Lower leg skin (tissue), 3 donors: ENCODE results near the gene SKIC2.

Experiments used
- CTCF ChIP-seq, 3 donors: fragments of 450-650 bp; IDR thresholded peaks; one replicate each; pipeline ENCODE4 v1.5.1; 2016; ENCODE audit warnings: antibody characterized with exemption in 3 of 3, mild to moderate bottlenecking in 3 of 3, moderate library complexity in 2 of 3
- POLR2A ChIP-seq, 2 donors: fragments of 450-650 bp; IDR thresholded peaks; one replicate each; pipeline ENCODE4 v1.6.1; 2016 to 2017; ENCODE audit warnings: antibody characterized with exemption in 2 of 2, mild to moderate bottlenecking in 1 of 2, moderate library complexity in 1 of 2

DNA sequence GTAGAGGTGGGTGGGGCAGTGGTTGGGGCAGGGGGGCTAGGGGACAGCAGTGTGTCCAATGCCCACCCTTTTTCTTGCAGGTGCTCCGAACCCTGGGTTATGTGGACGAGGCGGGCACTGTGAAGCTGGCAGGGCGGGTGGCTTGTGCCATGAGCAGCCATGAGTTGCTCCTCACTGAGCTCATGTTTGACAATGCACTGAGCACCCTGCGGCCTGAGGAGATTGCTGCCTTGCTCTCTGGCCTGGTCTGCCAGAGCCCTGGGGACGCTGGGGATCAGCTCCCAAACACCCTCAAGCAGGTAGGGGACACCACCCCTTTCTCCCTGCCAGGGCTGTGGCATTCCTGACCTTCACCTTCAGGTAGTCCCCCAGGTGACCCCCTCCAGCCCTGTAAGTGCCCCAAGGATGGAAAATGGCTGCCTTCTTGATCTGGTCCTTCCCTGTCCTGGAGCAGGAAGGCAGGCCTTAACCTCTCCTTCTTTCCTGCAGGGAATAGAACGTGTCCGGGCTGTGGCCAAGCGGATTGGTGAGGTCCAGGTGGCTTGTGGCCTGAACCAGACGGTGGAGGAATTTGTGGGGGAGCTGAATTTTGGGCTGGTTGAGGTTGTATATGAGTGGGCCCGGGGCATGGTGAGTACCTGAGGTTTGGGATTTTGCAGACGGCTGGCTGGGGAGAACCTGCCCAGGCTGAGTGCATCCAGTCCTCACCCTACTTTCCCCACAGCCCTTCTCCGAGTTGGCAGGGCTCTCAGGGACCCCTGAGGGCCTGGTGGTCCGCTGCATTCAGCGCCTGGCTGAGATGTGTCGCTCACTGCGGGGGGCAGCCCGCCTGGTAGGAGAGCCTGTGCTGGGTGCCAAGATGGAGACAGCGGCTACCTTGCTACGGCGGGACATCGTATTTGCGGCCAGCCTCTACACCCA, 10.1 kb downstream of the SKIC2 start:
- no peak for TF ChIP-seq CTCF (IDR thresholded peaks at IDR 0.05)
- no peak for TF ChIP-seq POLR2A (IDR thresholded peaks at IDR 0.05)
